K562 (cell line): ENCODE results near the gene SLCO2A1.

Experiments used
- CTCF ChIP-seq, 3 experiments: IDR thresholded peaks in 2 of 3; conservative IDR thresholded peaks in 1 of 3; 2 replicates each; pipeline ENCODE4 v1.5.1; 2011 to 2012; ENCODE audit warnings: low read length in 3 of 3, mild to moderate bottlenecking in 3 of 3, control low read depth in 2 of 3, improper control_type of control experiment in 1 of 3, inconsistent platforms in 1 of 3, low read depth in 1 of 3, mixed read lengths in 1 of 3, moderate library complexity in 1 of 3; ENCODE audit not compliant: insufficient read depth in 2 of 3
- ZNF512 ChIP-seq: IDR thresholded peaks from 2 replicates; pipeline ENCODE4 v1.6.1; 2016; ENCODE audit warnings: missing genetic modification characterization, missing compliant biosample characterization

GRCh38 chr3:133917144-133917543 lies 112.6 kb downstream of the SLCO2A1 start:
- TF ChIP-seq ZNF512 (no peak), CTCF (IDR thresholded peaks at IDR 0.05 in 2 of 3, conservative IDR thresholded peaks at IDR 0.05 in 1 of 3; ENCODE audit: insufficient read depth in 2 of 3, low read depth in 1 of 3, low read length in 3 of 3) (no peak)
